B cell (primary cell): ENCODE results near the gene FBXW9. TPM values are rescaled to one million over a fixed set of nuclear protein-coding genes. Genes with fewer than 3 reads are reported as not detected.

Experiments
- ATAC-seq: fragments of 200-7000 bp; cut with Tn5 transposase; one replicate; pipeline ENCODE4 v1.10.0; 2021; ENCODE audit warnings: low read depth, mild to moderate bottlenecking, moderate number of reproducible peaks, moderate library complexity
- CTCF ChIA-PET: fragments of 350-600 bp; sonication (Branson Sonifier 250); formaldehyde crosslinking; loops from one replicate; lab custom pipeline; 2021; ENCODE audit warnings: antibody characterized with exemption, inconsistent platforms; lab: Charles Lee
- POLR2A ChIA-PET: fragments of 350-600 bp; sonication (Branson Sonifier 250); formaldehyde crosslinking; loops from one replicate; lab custom pipeline; 2021; ENCODE audit warnings: antibody characterized with exemption; lab: Charles Lee
- DNase-seq: peaks from one replicate; pipeline ENCODE4 v3.0.0; 2013
- H2AFZ ChIP-seq: 2 replicates; pipeline ENCODE4 v1.6.1; 2012; ENCODE audit warnings: mild to moderate bottlenecking, low read depth, low read length; ENCODE audit not compliant: insufficient read depth, poor library complexity, severe bottlenecking
- H3K27ac ChIP-seq, 2 donors: 1 replicate in 1 of 2; 2 replicates in 1 of 2; pipeline ENCODE4 v1.5.1; 2012 to 2013; ENCODE audit warnings: low read length in 2 of 2, mild to moderate bottlenecking in 2 of 2, moderate library complexity in 1 of 2
- H3K27me3 ChIP-seq, 4 experiments: fragments of 200-600 bp in 1 of 4; sonication (generic) in 1 of 4; replicated peaks in 1 of 4; 1 replicate in 2 of 4; 2 replicates in 2 of 4; pipeline versions ENCODE4 v1.6.1 to v1.7.0; 2013 to 2016; ENCODE audit warnings: low read length in 3 of 4, mild to moderate bottlenecking in 2 of 4, mixed read lengths in 1 of 4, moderate library complexity in 1 of 4; ENCODE audit not compliant: insufficient read depth in 4 of 4, control insufficient read depth in 3 of 4; ENCODE audit errors: control extremely low read depth in 1 of 4
- H3K36me3 ChIP-seq, 2 experiments: replicated peaks in 1 of 2; 1 replicate in 1 of 2; 2 replicates in 1 of 2; pipeline versions ENCODE4 v1.6.1 to v1.7.1; 2013; ENCODE audit warnings: low read length in 1 of 2; ENCODE audit not compliant: insufficient read depth in 2 of 2, control insufficient read depth in 1 of 2; ENCODE audit errors: control extremely low read depth in 1 of 2, extremely low read depth in 1 of 2
- H3K4me1 ChIP-seq, 2 donors: fragments of 200-600 bp in 1 of 2; sonication (generic) in 1 of 2; 1 replicate in 1 of 2; 2 replicates in 1 of 2; pipeline versions ENCODE4 v1.5.1 to v1.6.1; 2013 to 2017; ENCODE audit warnings: low read length in 2 of 2; ENCODE audit not compliant: control insufficient read depth in 2 of 2, insufficient read depth in 2 of 2
- H3K4me2 ChIP-seq: replicated peaks from 2 replicates; pipeline ENCODE3; 2012; ENCODE audit warnings: mild to moderate bottlenecking, low read depth, low read length; ENCODE audit not compliant: poor library complexity, severe bottlenecking
- H3K4me3 ChIP-seq, 5 experiments: fragments of 200-600 bp in 1 of 5; sonication (generic) in 1 of 5; 1 replicate in 3 of 5; 2 replicates in 2 of 5; pipeline versions ENCODE4 v1.5.1 to v1.7.0; 2011 to 2016; ENCODE audit warnings: low read length in 4 of 5, mild to moderate bottlenecking in 4 of 5, low read depth in 2 of 5, control low read depth in 1 of 5, moderate library complexity in 1 of 5; ENCODE audit not compliant: insufficient read depth in 1 of 5; ENCODE audit errors: control extremely low read depth in 1 of 5, extremely low read depth in 1 of 5
- H3K79me2 ChIP-seq: fragments of 200-600 bp; sonication (generic); one replicate; pipeline ENCODE4 v1.6.0; 2016; ENCODE audit warnings: low read length; ENCODE audit not compliant: control insufficient read depth, insufficient read depth
- H3K9ac ChIP-seq: fragments of 200-600 bp; sonication (generic); 2 replicates; pipeline ENCODE4 v1.6.1; 2017; ENCODE audit warnings: mild to moderate bottlenecking, low read length, moderate library complexity
- H3K9me3 ChIP-seq, 3 donors: one replicate each; pipeline versions ENCODE4 v1.6.1 to v1.7.1; 2013; ENCODE audit warnings: low read length in 2 of 3; ENCODE audit not compliant: control insufficient read depth in 2 of 3, insufficient read depth in 1 of 3; ENCODE audit errors: control extremely low read depth in 1 of 3
- H4K20me1 ChIP-seq: 2 replicates; pipeline ENCODE4 v1.6.0; 2012; ENCODE audit warnings: mild to moderate bottlenecking, low read length; ENCODE audit not compliant: insufficient read depth, control insufficient read depth, poor library complexity, severe bottlenecking
- H3K27ac Mint-ChIP-seq: one replicate; pipeline ENCODE4 v1.8.0; 2021; ENCODE audit warnings: mixed read lengths
- H3K27me3 Mint-ChIP-seq: one replicate; pipeline ENCODE4 v1.8.0; 2021; ENCODE audit warnings: mixed read lengths
- H3K4me1 Mint-ChIP-seq: one replicate; pipeline ENCODE4 v1.8.0; 2021; ENCODE audit warnings: mixed read lengths
- H3K4me3 Mint-ChIP-seq: one replicate; pipeline ENCODE4 v1.8.0; 2021; ENCODE audit warnings: mixed read lengths
- H3K9me3 Mint-ChIP-seq: one replicate; pipeline ENCODE4 v1.8.0; 2022; ENCODE audit warnings: mixed read lengths; ENCODE audit not compliant: insufficient read depth
- EZH2 ChIP-seq: IDR thresholded peaks from 2 replicates; pipeline ENCODE4 v1.6.1; 2012; ENCODE audit warnings: borderline replicate concordance, low read depth, mild to moderate bottlenecking, moderate library complexity, low read length; ENCODE audit not compliant: insufficient read depth, poor library complexity, severe bottlenecking
- WGBS: methylation state at CpG from one replicate; pipeline ENCODE4 v1.1.5; 2013; ENCODE audit warnings: missing lambda C conversion rate; ENCODE audit not compliant: insufficient coverage; 5-methylcytosine and 5-hydroxymethylcytosine counted together
- intact Hi-C: fragments of 100-400 bp; cut with micrococcal nuclease; formaldehyde crosslinking; loops from one replicate; pipeline ENCODE4 v1.10.0; 2022
- polyA plus RNA-seq: library from polyadenylated mRNA; depleted of rRNA; stranded (reverse); fragments of >200 nt; gene quantifications from 2 replicates; pipeline ENCODE4 v1.2.3, GENCODE V29; 2012
- total RNA-seq, 2 donors: library from RNA; stranded (reverse); fragments of 120-200 nt in 1 of 2; gene quantifications; 1 replicate in 1 of 2; 2 replicates in 1 of 2; pipeline versions ENCODE4 v1.2.3 to v1.2.4, GENCODE V29; 2013 to 2022
- TF ChIP-seq, protein P1 (sequence below): fragments of 200-600 bp; IDR thresholded peaks from one replicate; pipeline ENCODE4 v1.8.0; 2022; ENCODE audit warnings: antibody characterized with exemption, mild to moderate bottlenecking

Gene FBXW9
- total and polyA plus RNA-seq, 2 donors (not counting 1 experiment from before 2014, with no cell fraction given), result 4.7 TPM

- no peaks in the 10 kb centered on the region for H3K9me3 ChIP-seq
- ChIA-PET CTCF (interaction anchor here (0.5 kb wide), 1 partner anchor 189 kb away, joined by 3 read pairs; no protein-coding TSS in a partner anchor), POLR2A (interaction anchor here (0.6 kb wide), 1 partner anchor 37 kb away, joined by 3 read pairs; no protein-coding TSS in a partner anchor)
- peaks cover 13 to 17% of the 10 kb centered on the region in 2 donors for H3K4me1 ChIP-seq
- no peak overlapping the region for H3K27ac Mint-ChIP-seq
- H4K20me1 ChIP-seq, result no peaks in the 10 kb centered on the region
- H3K27me3 ChIP-seq, result no peaks in the 10 kb centered on the region
- intact Hi-C loops, result no loop called here
- H3K27me3 Mint-ChIP-seq, result no peaks in the 10 kb centered on the region
- no peaks in the 10 kb centered on the region for H3K36me3 ChIP-seq
- no peak overlapping the region for H3K9ac ChIP-seq
- no peaks in the 10 kb centered on the region for H3K79me2 ChIP-seq
- H3K4me3 Mint-ChIP-seq, result no peak overlapping the region
- 98% methylated on average over 4 of the region's 5 CpGs for WGBS
- H3K4me3 ChIP-seq, result no peak overlapping the region
- H2AFZ ChIP-seq, result no peak overlapping the region
- no peak overlapping the region for H3K27ac ChIP-seq
- TF ChIP-seq, protein P1, sequence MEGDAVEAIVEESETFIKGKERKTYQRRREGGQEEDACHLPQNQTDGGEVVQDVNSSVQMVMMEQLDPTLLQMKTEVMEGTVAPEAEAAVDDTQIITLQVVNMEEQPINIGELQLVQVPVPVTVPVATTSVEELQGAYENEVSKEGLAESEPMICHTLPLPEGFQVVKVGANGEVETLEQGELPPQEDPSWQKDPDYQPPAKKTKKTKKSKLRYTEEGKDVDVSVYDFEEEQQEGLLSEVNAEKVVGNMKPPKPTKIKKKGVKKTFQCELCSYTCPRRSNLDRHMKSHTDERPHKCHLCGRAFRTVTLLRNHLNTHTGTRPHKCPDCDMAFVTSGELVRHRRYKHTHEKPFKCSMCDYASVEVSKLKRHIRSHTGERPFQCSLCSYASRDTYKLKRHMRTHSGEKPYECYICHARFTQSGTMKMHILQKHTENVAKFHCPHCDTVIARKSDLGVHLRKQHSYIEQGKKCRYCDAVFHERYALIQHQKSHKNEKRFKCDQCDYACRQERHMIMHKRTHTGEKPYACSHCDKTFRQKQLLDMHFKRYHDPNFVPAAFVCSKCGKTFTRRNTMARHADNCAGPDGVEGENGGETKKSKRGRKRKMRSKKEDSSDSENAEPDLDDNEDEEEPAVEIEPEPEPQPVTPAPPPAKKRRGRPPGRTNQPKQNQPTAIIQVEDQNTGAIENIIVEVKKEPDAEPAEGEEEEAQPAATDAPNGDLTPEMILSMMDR, result no peak
- no peak for TF ChIP-seq EZH2
- ATAC-seq, result no peak
- peaks cover 7% of the 10 kb centered on the region for H3K4me1 Mint-ChIP-seq
- no peak for DNase-seq
- H3K4me2 ChIP-seq, result no peak overlapping the region
- H3K9me3 Mint-ChIP-seq, result no peaks in the 10 kb centered on the region
Observed at GRCh38 chr19:12692960-12693359, 3.5 kb downstream of the FBXW9 start.

DNA sequence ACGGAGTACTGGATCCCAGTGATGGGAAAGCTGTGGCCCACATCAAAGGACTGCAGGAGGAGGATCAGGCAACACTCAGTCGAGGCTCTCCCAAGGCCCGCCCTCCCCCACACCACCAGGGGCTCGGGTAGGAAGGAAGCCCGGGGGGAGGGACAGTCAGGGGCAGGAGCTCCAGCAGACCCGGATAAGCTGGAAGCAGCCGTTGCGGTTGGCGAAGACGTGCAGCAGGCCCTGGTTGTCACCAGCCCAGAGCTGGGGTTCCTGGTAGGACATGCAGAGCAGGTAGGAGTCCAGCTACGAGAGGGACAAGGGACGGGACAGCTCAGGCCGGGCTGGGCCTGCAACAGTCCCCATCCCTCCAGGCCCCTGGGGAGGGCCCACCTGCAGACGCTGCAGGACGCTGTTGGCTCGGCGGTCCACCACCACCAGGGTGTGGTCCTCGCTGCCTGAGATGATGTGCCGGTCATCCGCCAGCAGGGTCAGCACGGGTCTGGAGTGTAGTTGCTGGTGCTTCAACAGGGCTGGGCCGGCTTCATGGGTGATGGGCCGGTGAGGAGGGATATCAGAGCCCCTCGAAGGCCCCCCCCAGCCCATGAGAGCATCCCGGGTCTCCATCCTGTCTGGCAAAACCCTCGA lies 6.7 kb downstream of the FBXW9 start:
- DNase-seq, result peak; percentile 10
- no peaks in the 10 kb centered on the region for H3K4me1 ChIP-seq
- intact Hi-C loops, result no loop called here
- no peaks in the 10 kb centered on the region for H3K27me3 ChIP-seq
- H2AFZ ChIP-seq, result no peak overlapping the region
- H3K4me2 ChIP-seq, result no peak overlapping the region
- ATAC-seq, result no peak
- no peak for TF ChIP-seq EZH2
- TF ChIP-seq, protein P1, result no peak
- ChIA-PET CTCF (interaction anchor here (1.0 kb wide), 1 partner anchor 12 kb away, joined by 4 read pairs; no protein-coding TSS in a partner anchor), POLR2A (no interaction called here)
- WGBS, result 43% methylated on average over 22 of the region's 26 CpGs
- H3K4me3 Mint-ChIP-seq, result no peak overlapping the region
- no peaks in the 10 kb centered on the region for H3K79me2 ChIP-seq
- no peaks in the 10 kb centered on the region for H3K4me1 Mint-ChIP-seq
- no peaks in the 10 kb centered on the region for H3K27me3 Mint-ChIP-seq
- H3K9ac ChIP-seq, result no peak overlapping the region
- no peaks in the 10 kb centered on the region for H3K9me3 Mint-ChIP-seq
- H3K27ac ChIP-seq, result no peak overlapping the region
- no peaks in the 10 kb centered on the region for H3K36me3 ChIP-seq
- H3K4me3 ChIP-seq, result no peak overlapping the region
- no peak overlapping the region for H3K27ac Mint-ChIP-seq
- H3K9me3 ChIP-seq, result no peaks in the 10 kb centered on the region
- H4K20me1 ChIP-seq, result no peaks in the 10 kb centered on the region
